Keratinocyte (primary cell): ENCODE results near the gene ZNF644. TPM values are rescaled to one million over a fixed set of nuclear protein-coding genes. Genes with fewer than 3 reads are reported as not detected.

ENCODE experiments used
- DNase-seq: peaks from one replicate; pipeline ENCODE4 v3.0.0-alpha.2; 2011; ENCODE audit warnings: low read depth, missing footprints, low spot score
- FAIRE-seq: peaks from 2 replicates; lab custom pipeline; 2011; peaks lifted over from hg19 to GRCh38; lab: Jason Lieb, UNC
- H2AFZ ChIP-seq: 2 replicates; pipeline ENCODE4 v1.6.0; 2012; ENCODE audit warnings: low read length, control low read depth, inconsistent platforms; ENCODE audit not compliant: control insufficient read depth
- H3K27ac ChIP-seq: 2 replicates; pipeline ENCODE4 v1.5.1; 2011; ENCODE audit warnings: low read length; ENCODE audit not compliant: control insufficient read depth, insufficient read depth
- H3K27me3 ChIP-seq: 3 replicates; pipeline ENCODE4 v1.6.0; 2011; ENCODE audit warnings: low read length; ENCODE audit not compliant: control insufficient read depth, insufficient read depth; ENCODE audit errors: extremely low read depth
- H3K36me3 ChIP-seq, 2 experiments: 2 replicates in 1 of 2; 3 replicates in 1 of 2; pipeline ENCODE4 v1.5.1; 2011; ENCODE audit warnings: low read length in 2 of 2, mild to moderate bottlenecking in 1 of 2; ENCODE audit not compliant: control insufficient read depth in 2 of 2, insufficient read depth in 2 of 2; ENCODE audit errors: extremely low read depth in 1 of 2
- H3K4me1 ChIP-seq: 3 replicates; pipeline ENCODE4 v1.5.1; 2011; ENCODE audit warnings: low read length; ENCODE audit not compliant: control insufficient read depth, insufficient read depth; ENCODE audit errors: extremely low read depth
- H3K4me2 ChIP-seq: 3 replicates; pipeline ENCODE4 v1.6.0; 2011; ENCODE audit warnings: low read depth, low read length; ENCODE audit not compliant: control insufficient read depth, insufficient read depth; ENCODE audit errors: extremely low read depth
- H3K4me3 ChIP-seq, 3 experiments: fragments of 200-600 bp in 1 of 3; sonication (generic) in 1 of 3; 2 replicates in 2 of 3; 3 replicates in 1 of 3; pipeline ENCODE4 v1.5.1; 2011 to 2016; ENCODE audit warnings: low read length in 3 of 3, mild to moderate bottlenecking in 3 of 3, control low read depth in 2 of 3, inconsistent platforms in 1 of 3, low read depth in 1 of 3, mixed read lengths in 1 of 3, mixed run types in 1 of 3, moderate library complexity in 1 of 3; ENCODE audit not compliant: control insufficient read depth in 2 of 3, insufficient read depth in 2 of 3; ENCODE audit errors: extremely low read depth in 1 of 3
- H3K79me2 ChIP-seq: 2 replicates; pipeline ENCODE4 v1.6.0; 2012; ENCODE audit warnings: low read length; ENCODE audit not compliant: control insufficient read depth, insufficient read depth
- H3K9ac ChIP-seq: 3 replicates; pipeline ENCODE4 v1.6.0; 2011; ENCODE audit warnings: low read length; ENCODE audit not compliant: control insufficient read depth, insufficient read depth; ENCODE audit errors: extremely low read depth
- H3K9me1 ChIP-seq: 3 replicates; pipeline ENCODE4 v1.6.0; 2011; ENCODE audit warnings: low read length; ENCODE audit not compliant: control insufficient read depth, insufficient read depth; ENCODE audit errors: extremely low read depth
- H3K9me3 ChIP-seq: 2 replicates; pipeline ENCODE4 v1.5.1; 2012; ENCODE audit warnings: low read depth, low read length; ENCODE audit not compliant: control insufficient read depth
- H4K20me1 ChIP-seq: 3 replicates; pipeline ENCODE4 v1.6.0; 2011; ENCODE audit warnings: low read length; ENCODE audit not compliant: control insufficient read depth, insufficient read depth; ENCODE audit errors: extremely low read depth
- EZH2 ChIP-seq: IDR thresholded peaks from one replicate; pipeline ENCODE4 v1.6.1; 2012; ENCODE audit warnings: inconsistent platforms, mild to moderate bottlenecking, low read length, moderate library complexity
- dilution Hi-C: fragments of 300-500 bp; cut with MboI; formaldehyde crosslinking; loops from one replicate; pipeline ENCODE4 v1.7.0; 2020; ENCODE audit warnings: low sequenced_read_pairs; ENCODE audit not compliant: extremely low pct_ligation_motif_present
- polyA plus RNA-seq, 5 experiments: library from polyadenylated mRNA; depleted of rRNA in 3 of 5; stranded (reverse) in 3 of 5; stranded (forward) in 1 of 5; unstranded in 1 of 5; fragments of >200 nt; gene quantifications; 1 replicate in 1 of 5; 2 replicates in 3 of 5; 3 replicates in 1 of 5; pipeline versions ENCODE4 v1.2.1 to v1.2.3, GENCODE V29; 2011 to 2012; ENCODE audit warnings: missing spikeins in 2 of 5, low read depth in 1 of 5, low replicate concordance in 1 of 5
- TF ChIP-seq, protein P1 (sequence below), 3 experiments: IDR thresholded peaks in 1 of 3; conservative IDR thresholded peaks in 1 of 3; optimal IDR thresholded peaks in 1 of 3; 2 replicates in 2 of 3; 3 replicates in 1 of 3; pipeline versions ENCODE3 to v1.5.1; 2011; ENCODE audit warnings: low read length in 3 of 3, mild to moderate bottlenecking in 3 of 3, moderate library complexity in 2 of 3, control low read depth in 1 of 3, inconsistent platforms in 1 of 3; ENCODE audit not compliant: insufficient read depth in 2 of 3; ENCODE audit errors: extremely low read depth in 1 of 3

Gene ZNF644
- polyA plus RNA-seq, 1 donor (not counting 4 experiments of a cell fraction or from before 2014, with no cell fraction given): 19.1 TPM

DNA sequence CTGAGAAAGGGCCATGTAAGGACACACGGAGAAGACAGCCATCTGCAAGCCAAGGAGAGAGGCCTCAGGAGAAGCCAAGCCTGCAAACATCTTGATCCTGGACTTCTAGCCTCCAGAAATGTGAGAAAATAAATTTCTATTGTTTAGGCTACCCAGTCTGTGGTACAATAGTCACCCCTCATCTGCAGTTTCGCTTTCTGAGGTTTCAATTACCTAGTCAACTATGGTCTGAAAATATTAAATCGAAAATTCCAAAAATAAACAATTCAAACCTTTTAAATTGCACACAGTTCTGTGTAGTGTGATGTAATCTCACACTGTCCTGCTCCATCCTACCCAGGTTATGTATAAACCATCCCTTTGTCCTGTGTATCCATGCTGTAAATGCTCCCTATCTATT lies 52.6 kb downstream of the ZNF644 start:
- H3K27ac ChIP-seq: no peak overlapping the region
- no peak for DNase-seq
- dilution Hi-C loops: no loop called here
- H3K4me1 ChIP-seq: peaks cover 5% of the 10 kb centered on the region
- no peaks in the 10 kb centered on the region for H3K9me1 ChIP-seq
- peaks cover 63% of the 10 kb centered on the region for H3K79me2 ChIP-seq
- no peak for TF ChIP-seq EZH2
- TF ChIP-seq, protein P1, sequence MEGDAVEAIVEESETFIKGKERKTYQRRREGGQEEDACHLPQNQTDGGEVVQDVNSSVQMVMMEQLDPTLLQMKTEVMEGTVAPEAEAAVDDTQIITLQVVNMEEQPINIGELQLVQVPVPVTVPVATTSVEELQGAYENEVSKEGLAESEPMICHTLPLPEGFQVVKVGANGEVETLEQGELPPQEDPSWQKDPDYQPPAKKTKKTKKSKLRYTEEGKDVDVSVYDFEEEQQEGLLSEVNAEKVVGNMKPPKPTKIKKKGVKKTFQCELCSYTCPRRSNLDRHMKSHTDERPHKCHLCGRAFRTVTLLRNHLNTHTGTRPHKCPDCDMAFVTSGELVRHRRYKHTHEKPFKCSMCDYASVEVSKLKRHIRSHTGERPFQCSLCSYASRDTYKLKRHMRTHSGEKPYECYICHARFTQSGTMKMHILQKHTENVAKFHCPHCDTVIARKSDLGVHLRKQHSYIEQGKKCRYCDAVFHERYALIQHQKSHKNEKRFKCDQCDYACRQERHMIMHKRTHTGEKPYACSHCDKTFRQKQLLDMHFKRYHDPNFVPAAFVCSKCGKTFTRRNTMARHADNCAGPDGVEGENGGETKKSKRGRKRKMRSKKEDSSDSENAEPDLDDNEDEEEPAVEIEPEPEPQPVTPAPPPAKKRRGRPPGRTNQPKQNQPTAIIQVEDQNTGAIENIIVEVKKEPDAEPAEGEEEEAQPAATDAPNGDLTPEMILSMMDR (optimal IDR thresholded peaks at IDR 0.05 in 1 of 3, IDR thresholded peaks at IDR 0.05 in 1 of 3, conservative IDR thresholded peaks at IDR 0.05 in 1 of 3; ENCODE audit: extremely low read depth in 1 of 3, insufficient read depth in 2 of 3, low read length in 3 of 3): no peak
- H4K20me1 ChIP-seq: peaks cover 8% of the 10 kb centered on the region
- no peaks in the 10 kb centered on the region for H3K27me3 ChIP-seq
- H3K9me3 ChIP-seq: no peaks in the 10 kb centered on the region
- no peak overlapping the region for H3K4me2 ChIP-seq
- H3K9ac ChIP-seq: no peak overlapping the region
- H3K36me3 ChIP-seq: no peaks in the 10 kb centered on the region
- FAIRE-seq: no peak
- no peak overlapping the region for H2AFZ ChIP-seq
- H3K4me3 ChIP-seq: no peak overlapping the region

DNA sequence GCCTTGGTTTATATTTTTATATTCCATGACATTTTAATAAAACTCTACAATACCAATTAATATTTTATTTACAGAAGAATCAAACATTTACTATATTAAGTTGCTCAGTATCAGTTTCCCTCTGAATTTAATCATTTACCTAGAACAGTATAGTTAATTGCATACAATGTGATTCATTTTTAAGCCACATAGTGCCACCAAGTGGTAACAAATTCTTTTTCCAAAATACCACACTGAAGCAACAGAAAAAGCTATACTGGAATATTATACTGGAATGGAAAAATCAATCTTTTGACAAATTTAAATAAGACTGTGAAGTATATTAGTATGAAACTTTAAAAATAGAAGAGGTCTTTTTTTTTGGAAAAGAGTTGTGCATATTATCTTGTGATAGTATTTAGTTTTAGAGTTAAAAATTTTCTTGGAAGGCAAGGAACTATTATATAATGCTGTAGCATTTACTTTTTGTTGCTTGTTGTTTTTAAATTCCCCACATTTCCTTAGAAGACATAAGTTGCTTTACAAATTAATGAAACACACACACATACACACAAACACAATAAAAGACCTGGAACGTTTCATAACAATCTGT lies 57.3 kb downstream of the ZNF644 start:
- no peak overlapping the region for H2AFZ ChIP-seq
- peaks cover 62% of the 10 kb centered on the region for H3K79me2 ChIP-seq
- no peak overlapping the region for H3K27ac ChIP-seq
- peaks cover 8% of the 10 kb centered on the region for H4K20me1 ChIP-seq
- H3K4me2 ChIP-seq: no peak overlapping the region
- no peak overlapping the region for H3K4me3 ChIP-seq
- dilution Hi-C loops: no loop called here
- DNase-seq (no peak), FAIRE-seq (no peak)
- H3K9me3 ChIP-seq: no peaks in the 10 kb centered on the region
- H3K9ac ChIP-seq: no peak overlapping the region
- H3K36me3 ChIP-seq: peaks cover 0 to 3% of the 10 kb centered on the region in 2 experiments
- H3K4me1 ChIP-seq: peaks cover 7% of the 10 kb centered on the region
- TF ChIP-seq, protein P1 (optimal IDR thresholded peaks at IDR 0.05 in 1 of 3, IDR thresholded peaks at IDR 0.05 in 1 of 3, conservative IDR thresholded peaks at IDR 0.05 in 1 of 3; ENCODE audit: extremely low read depth in 1 of 3, insufficient read depth in 2 of 3, low read length in 3 of 3): no peak
- TF ChIP-seq EZH2: no peak
- no peaks in the 10 kb centered on the region for H3K27me3 ChIP-seq
- H3K9me1 ChIP-seq: no peaks in the 10 kb centered on the region
